B cell (primary cell): Measurements from ENCODE around the gene LRRIQ4. TPM values are rescaled to one million over a fixed set of nuclear protein-coding genes. Genes with fewer than 3 reads are reported as not detected.

Experiments used
- ATAC-seq: fragments of 200-7000 bp; cut with Tn5 transposase; one replicate; pipeline ENCODE4 v1.10.0; 2021; ENCODE audit warnings: low read depth, mild to moderate bottlenecking, moderate number of reproducible peaks, moderate library complexity
- CTCF ChIA-PET: fragments of 350-600 bp; sonication (Branson Sonifier 250); formaldehyde crosslinking; loops from one replicate; lab custom pipeline; 2021; ENCODE audit warnings: antibody characterized with exemption, inconsistent platforms; lab: Charles Lee
- POLR2A ChIA-PET: fragments of 350-600 bp; sonication (Branson Sonifier 250); formaldehyde crosslinking; loops from one replicate; lab custom pipeline; 2021; ENCODE audit warnings: antibody characterized with exemption; lab: Charles Lee
- DNase-seq: peaks from one replicate; pipeline ENCODE4 v3.0.0; 2013
- H2AFZ ChIP-seq: 2 replicates; pipeline ENCODE4 v1.6.1; 2012; ENCODE audit warnings: mild to moderate bottlenecking, low read depth, low read length; ENCODE audit not compliant: insufficient read depth, poor library complexity, severe bottlenecking
- H3K27ac ChIP-seq, 2 donors: 1 replicate in 1 of 2; 2 replicates in 1 of 2; pipeline ENCODE4 v1.5.1; 2012 to 2013; ENCODE audit warnings: low read length in 2 of 2, mild to moderate bottlenecking in 2 of 2, moderate library complexity in 1 of 2
- H3K27me3 ChIP-seq, 4 experiments: fragments of 200-600 bp in 1 of 4; sonication (generic) in 1 of 4; replicated peaks in 1 of 4; 1 replicate in 2 of 4; 2 replicates in 2 of 4; pipeline versions ENCODE4 v1.6.1 to v1.7.0; 2013 to 2016; ENCODE audit warnings: low read length in 3 of 4, mild to moderate bottlenecking in 2 of 4, mixed read lengths in 1 of 4, moderate library complexity in 1 of 4; ENCODE audit not compliant: insufficient read depth in 4 of 4, control insufficient read depth in 3 of 4; ENCODE audit errors: control extremely low read depth in 1 of 4
- H3K36me3 ChIP-seq, 2 experiments: replicated peaks in 1 of 2; 1 replicate in 1 of 2; 2 replicates in 1 of 2; pipeline versions ENCODE4 v1.6.1 to v1.7.1; 2013; ENCODE audit warnings: low read length in 1 of 2; ENCODE audit not compliant: insufficient read depth in 2 of 2, control insufficient read depth in 1 of 2; ENCODE audit errors: control extremely low read depth in 1 of 2, extremely low read depth in 1 of 2
- H3K4me1 ChIP-seq, 2 donors: fragments of 200-600 bp in 1 of 2; sonication (generic) in 1 of 2; 1 replicate in 1 of 2; 2 replicates in 1 of 2; pipeline versions ENCODE4 v1.5.1 to v1.6.1; 2013 to 2017; ENCODE audit warnings: low read length in 2 of 2; ENCODE audit not compliant: control insufficient read depth in 2 of 2, insufficient read depth in 2 of 2
- H3K4me2 ChIP-seq: replicated peaks from 2 replicates; pipeline ENCODE3; 2012; ENCODE audit warnings: mild to moderate bottlenecking, low read depth, low read length; ENCODE audit not compliant: poor library complexity, severe bottlenecking
- H3K4me3 ChIP-seq, 5 experiments: fragments of 200-600 bp in 1 of 5; sonication (generic) in 1 of 5; 1 replicate in 3 of 5; 2 replicates in 2 of 5; pipeline versions ENCODE4 v1.5.1 to v1.7.0; 2011 to 2016; ENCODE audit warnings: low read length in 4 of 5, mild to moderate bottlenecking in 4 of 5, low read depth in 2 of 5, control low read depth in 1 of 5, moderate library complexity in 1 of 5; ENCODE audit not compliant: insufficient read depth in 1 of 5; ENCODE audit errors: control extremely low read depth in 1 of 5, extremely low read depth in 1 of 5
- H3K79me2 ChIP-seq: fragments of 200-600 bp; sonication (generic); one replicate; pipeline ENCODE4 v1.6.0; 2016; ENCODE audit warnings: low read length; ENCODE audit not compliant: control insufficient read depth, insufficient read depth
- H3K9ac ChIP-seq: fragments of 200-600 bp; sonication (generic); 2 replicates; pipeline ENCODE4 v1.6.1; 2017; ENCODE audit warnings: mild to moderate bottlenecking, low read length, moderate library complexity
- H3K9me3 ChIP-seq, 3 donors: one replicate each; pipeline versions ENCODE4 v1.6.1 to v1.7.1; 2013; ENCODE audit warnings: low read length in 2 of 3; ENCODE audit not compliant: control insufficient read depth in 2 of 3, insufficient read depth in 1 of 3; ENCODE audit errors: control extremely low read depth in 1 of 3
- H4K20me1 ChIP-seq: 2 replicates; pipeline ENCODE4 v1.6.0; 2012; ENCODE audit warnings: mild to moderate bottlenecking, low read length; ENCODE audit not compliant: insufficient read depth, control insufficient read depth, poor library complexity, severe bottlenecking
- H3K27ac Mint-ChIP-seq: one replicate; pipeline ENCODE4 v1.8.0; 2021; ENCODE audit warnings: mixed read lengths
- H3K27me3 Mint-ChIP-seq: one replicate; pipeline ENCODE4 v1.8.0; 2021; ENCODE audit warnings: mixed read lengths
- H3K4me1 Mint-ChIP-seq: one replicate; pipeline ENCODE4 v1.8.0; 2021; ENCODE audit warnings: mixed read lengths
- H3K4me3 Mint-ChIP-seq: one replicate; pipeline ENCODE4 v1.8.0; 2021; ENCODE audit warnings: mixed read lengths
- H3K9me3 Mint-ChIP-seq: one replicate; pipeline ENCODE4 v1.8.0; 2022; ENCODE audit warnings: mixed read lengths; ENCODE audit not compliant: insufficient read depth
- EZH2 ChIP-seq: IDR thresholded peaks from 2 replicates; pipeline ENCODE4 v1.6.1; 2012; ENCODE audit warnings: borderline replicate concordance, low read depth, mild to moderate bottlenecking, moderate library complexity, low read length; ENCODE audit not compliant: insufficient read depth, poor library complexity, severe bottlenecking
- WGBS: methylation state at CpG from one replicate; pipeline ENCODE4 v1.1.5; 2013; ENCODE audit warnings: missing lambda C conversion rate; ENCODE audit not compliant: insufficient coverage; 5-methylcytosine and 5-hydroxymethylcytosine counted together
- intact Hi-C: fragments of 100-400 bp; cut with micrococcal nuclease; formaldehyde crosslinking; loops from one replicate; pipeline ENCODE4 v1.10.0; 2022
- polyA plus RNA-seq: library from polyadenylated mRNA; depleted of rRNA; stranded (reverse); fragments of >200 nt; gene quantifications from 2 replicates; pipeline ENCODE4 v1.2.3, GENCODE V29; 2012
- total RNA-seq, 2 donors: library from RNA; stranded (reverse); fragments of 120-200 nt in 1 of 2; gene quantifications; 1 replicate in 1 of 2; 2 replicates in 1 of 2; pipeline versions ENCODE4 v1.2.3 to v1.2.4, GENCODE V29; 2013 to 2022
- TF ChIP-seq, protein P1 (sequence below): fragments of 200-600 bp; IDR thresholded peaks from one replicate; pipeline ENCODE4 v1.8.0; 2022; ENCODE audit warnings: antibody characterized with exemption, mild to moderate bottlenecking

Gene LRRIQ4
- total and polyA plus RNA-seq, 2 donors (not counting 1 experiment from before 2014, with no cell fraction given) = 0.04 to 0.71 TPM

DNA sequence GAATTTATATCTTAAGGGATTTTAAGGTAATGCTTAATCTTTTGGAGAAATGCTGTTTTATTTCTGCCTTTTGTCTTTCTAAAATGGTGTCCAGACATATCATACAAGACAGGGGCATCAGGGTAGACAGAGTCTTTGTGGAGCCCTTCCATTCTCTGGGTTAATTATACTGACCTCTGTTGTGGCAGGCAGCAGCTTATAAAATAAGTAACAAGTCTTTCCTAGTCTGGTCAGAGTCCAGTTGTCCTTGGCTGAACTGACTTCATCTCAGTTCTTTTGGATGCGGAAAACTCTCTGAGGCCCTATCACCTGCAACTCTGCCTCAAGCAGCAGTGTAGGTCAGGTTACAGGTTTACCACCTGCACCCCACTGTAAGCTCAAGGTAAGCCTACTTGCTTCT, 20.3 kb upstream of the LRRIQ4 start:
- H3K79me2 ChIP-seq = no peaks in the 10 kb centered on the region
- H3K4me1 Mint-ChIP-seq = peaks cover 2% of the 10 kb centered on the region

DNA sequence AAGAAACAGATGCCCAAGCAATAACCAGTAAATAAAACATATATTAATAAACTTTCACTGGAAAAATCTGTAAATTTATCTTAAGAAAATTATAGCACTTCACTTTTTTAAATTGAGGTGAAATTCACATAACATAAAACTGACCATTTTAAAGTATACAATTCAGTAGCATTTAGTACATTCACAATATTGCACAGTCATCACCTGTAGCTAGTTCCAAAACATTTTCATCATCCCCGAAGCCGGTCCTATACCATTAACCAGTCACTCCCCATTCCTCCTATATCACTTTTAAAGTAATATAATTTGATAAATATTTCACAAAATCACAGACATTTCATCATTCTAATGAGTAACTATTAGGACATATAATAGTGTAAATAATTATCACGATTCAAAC, 8.0 kb upstream of the LRRIQ4 start:
- no peak for DNase-seq
- no peaks in the 10 kb centered on the region for H3K27me3 ChIP-seq
- H3K4me3 Mint-ChIP-seq = no peak overlapping the region
- WGBS = no CpG with 5 or more reads among the region's 3 CpGs
- H3K27ac ChIP-seq = no peak overlapping the region
- H2AFZ ChIP-seq = no peak overlapping the region
- peaks cover 4% of the 10 kb centered on the region for H3K4me1 Mint-ChIP-seq
- no peaks in the 10 kb centered on the region for H3K4me1 ChIP-seq
- H3K4me3 ChIP-seq = no peak overlapping the region
- ChIA-PET CTCF (no interaction called here), POLR2A (no interaction called here)
- no peaks in the 10 kb centered on the region for H3K27me3 Mint-ChIP-seq
- intact Hi-C loops = no loop called here
- H3K9me3 Mint-ChIP-seq = no peaks in the 10 kb centered on the region
- H3K9ac ChIP-seq = no peak overlapping the region
- no peaks in the 10 kb centered on the region for H4K20me1 ChIP-seq
- no peaks in the 10 kb centered on the region for H3K9me3 ChIP-seq
- H3K36me3 ChIP-seq = no peaks in the 10 kb centered on the region
- H3K79me2 ChIP-seq = no peaks in the 10 kb centered on the region
- H3K4me2 ChIP-seq = no peak overlapping the region
- no peak for ATAC-seq
- H3K27ac Mint-ChIP-seq = no peak overlapping the region
- no peak for TF ChIP-seq EZH2
- TF ChIP-seq, protein P1, sequence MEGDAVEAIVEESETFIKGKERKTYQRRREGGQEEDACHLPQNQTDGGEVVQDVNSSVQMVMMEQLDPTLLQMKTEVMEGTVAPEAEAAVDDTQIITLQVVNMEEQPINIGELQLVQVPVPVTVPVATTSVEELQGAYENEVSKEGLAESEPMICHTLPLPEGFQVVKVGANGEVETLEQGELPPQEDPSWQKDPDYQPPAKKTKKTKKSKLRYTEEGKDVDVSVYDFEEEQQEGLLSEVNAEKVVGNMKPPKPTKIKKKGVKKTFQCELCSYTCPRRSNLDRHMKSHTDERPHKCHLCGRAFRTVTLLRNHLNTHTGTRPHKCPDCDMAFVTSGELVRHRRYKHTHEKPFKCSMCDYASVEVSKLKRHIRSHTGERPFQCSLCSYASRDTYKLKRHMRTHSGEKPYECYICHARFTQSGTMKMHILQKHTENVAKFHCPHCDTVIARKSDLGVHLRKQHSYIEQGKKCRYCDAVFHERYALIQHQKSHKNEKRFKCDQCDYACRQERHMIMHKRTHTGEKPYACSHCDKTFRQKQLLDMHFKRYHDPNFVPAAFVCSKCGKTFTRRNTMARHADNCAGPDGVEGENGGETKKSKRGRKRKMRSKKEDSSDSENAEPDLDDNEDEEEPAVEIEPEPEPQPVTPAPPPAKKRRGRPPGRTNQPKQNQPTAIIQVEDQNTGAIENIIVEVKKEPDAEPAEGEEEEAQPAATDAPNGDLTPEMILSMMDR = no peak

More for the DNA sequence above, 20.3 kb upstream of the LRRIQ4 start:
- ChIA-PET CTCF (no interaction called here), POLR2A (no interaction called here)
- H2AFZ ChIP-seq = no peak overlapping the region
- H3K27ac ChIP-seq = no peak overlapping the region
- ATAC-seq (no peak), DNase-seq (no peak)
- H3K36me3 ChIP-seq = peaks cover 0 to 3% of the 10 kb centered on the region in 2 experiments
- H3K27me3 ChIP-seq = no peaks in the 10 kb centered on the region
- TF ChIP-seq EZH2 = no peak
- TF ChIP-seq, protein P1 = no peak
- Mint-ChIP-seq H3K9me3 (no peaks in the 10 kb centered on the region), H3K4me3 (no peak overlapping the region), H3K27ac (no peak overlapping the region), H3K27me3 (no peaks in the 10 kb centered on the region)
- no peaks in the 10 kb centered on the region for H4K20me1 ChIP-seq
- H3K9ac ChIP-seq = no peak overlapping the region
- no CpG with 5 or more reads among the region's 1 CpG for WGBS
- no peaks in the 10 kb centered on the region for H3K4me1 ChIP-seq
- intact Hi-C loops = no loop called here
- H3K9me3 ChIP-seq = no peaks in the 10 kb centered on the region
- no peak overlapping the region for H3K4me2 ChIP-seq
- H3K4me3 ChIP-seq = no peak overlapping the region
